PC-9 (cell line): ENCODE data around the gene SEC14L6. TPM values are rescaled to one million over a fixed set of nuclear protein-coding genes. Genes with fewer than 3 reads are reported as not detected.

ENCODE experiments used
- BruUV-seq: library from RNA; stranded (reverse); fragments of 400-500 nt; replicated peaks from 2 replicates; lab custom pipeline; 2021; lab: Mats Ljungman, UMichigan
- CTCF ChIA-PET: fragments of 300-600 bp; sonication (Branson Sonifier 250); formaldehyde crosslinking; loops from one replicate; lab custom pipeline; 2022; ENCODE audit warnings: antibody characterized with exemption; lab: Charles Lee
- POLR2A ChIA-PET: fragments of 300-600 bp; sonication (Branson Sonifier 250); formaldehyde crosslinking; loops from one replicate; lab custom pipeline; 2022; ENCODE audit warnings: antibody characterized with exemption; ENCODE audit not compliant: unreplicated experiment; lab: Charles Lee
- DNase-seq, 2 experiments: peaks; one replicate each; pipeline versions ENCODE4 v3.0.0 to v3.0.0-alpha.2; 2015 to 2022; ENCODE audit warnings: mixed read lengths in 1 of 2
- H2AFZ ChIP-seq: fragments of 200-600 bp; sonication (generic); 2 replicates; pipeline ENCODE4 v1.8.1; 2017; ENCODE audit warnings: antibody characterized with exemption
- H3F3A ChIP-seq: fragments of 200-600 bp; sonication (generic); 2 replicates; pipeline ENCODE4 v1.8.1; 2017; ENCODE audit warnings: antibody characterized with exemption, mild to moderate bottlenecking, low read depth; ENCODE audit not compliant: insufficient read depth
- H3K27ac ChIP-seq: fragments of 200-600 bp; sonication (generic); 2 replicates; pipeline ENCODE4 v1.6.1; 2016; ENCODE audit warnings: mixed run types
- H3K27me3 ChIP-seq: fragments of 200-600 bp; sonication (generic); 2 replicates; pipeline ENCODE4 v1.6.1; 2016; ENCODE audit warnings: low read depth, mixed run types; ENCODE audit not compliant: insufficient read depth
- H3K36me3 ChIP-seq: fragments of 200-600 bp; sonication (generic); 2 replicates; pipeline ENCODE4 v1.6.1; 2016; ENCODE audit warnings: low read depth, mixed run types
- H3K4me1 ChIP-seq: fragments of 200-600 bp; sonication (generic); replicated peaks from 2 replicates; pipeline ENCODE4 v1.6.1; 2016; ENCODE audit warnings: mixed run types; ENCODE audit not compliant: insufficient read depth
- H3K4me2 ChIP-seq: fragments of 200-600 bp; sonication (generic); 2 replicates; pipeline ENCODE4 v1.6.1; 2017; ENCODE audit warnings: mixed run types
- H3K4me3 ChIP-seq: fragments of 200-600 bp; sonication (generic); 2 replicates; pipeline ENCODE4 v1.6.1; 2016; ENCODE audit warnings: mixed run types
- H3K79me2 ChIP-seq: fragments of 200-600 bp; sonication (generic); 2 replicates; pipeline ENCODE4 v1.6.1; 2017; ENCODE audit warnings: low read depth, mixed run types
- H3K9me2 ChIP-seq: fragments of 200-600 bp; sonication (generic); 2 replicates; pipeline ENCODE4 v1.8.1; 2017; ENCODE audit warnings: mild to moderate bottlenecking; ENCODE audit not compliant: insufficient read depth
- H3K9me3 ChIP-seq: fragments of 200-600 bp; sonication (generic); 2 replicates; pipeline ENCODE4 v1.8.1; 2016; ENCODE audit warnings: low read depth; ENCODE audit not compliant: insufficient read depth
- H4K20me1 ChIP-seq: fragments of 200-600 bp; sonication (generic); 2 replicates; pipeline ENCODE4 v1.8.1; 2017; ENCODE audit not compliant: insufficient read depth
- CTCF ChIP-seq: fragments of 200-600 bp; sonication (generic); conservative IDR thresholded peaks from 2 replicates; pipeline ENCODE4 v1.6.1; 2017; ENCODE audit warnings: mixed run types, antibody characterized with exemption, mild to moderate bottlenecking, moderate library complexity
- EZH2 ChIP-seq: fragments of 200-600 bp; sonication (generic); IDR thresholded peaks from 2 replicates; pipeline ENCODE4 v1.8.0; 2017; ENCODE audit warnings: antibody characterized with exemption, low read depth
- intact Hi-C: fragments of 100-400 bp; cut with micrococcal nuclease; formaldehyde crosslinking; loops from one replicate; pipeline ENCODE4 v1.10.0; 2022; ENCODE audit not compliant: unreplicated experiment
- total RNA-seq: library from RNA; stranded (reverse); gene quantifications from 2 replicates; pipeline ENCODE4 v1.2.3, GENCODE V29; 2021

Gene SEC14L6
- total RNA-seq, 1 experiment from 2014 or later, result 0.31 TPM

- Histone ChIP-seq H3K79me2 (no peaks in the 10 kb centered on the region), H3F3A (no peaks in the 10 kb centered on the region; the same call in 1 of the 2 replicates), H3K27ac (no peak overlapping the region), H3K9me2 (no peaks in the 10 kb centered on the region), H4K20me1 (no peaks in the 10 kb centered on the region), H3K36me3 (no peaks in the 10 kb centered on the region), H3K4me3 (no peak overlapping the region), H3K4me1 (no peaks in the 10 kb centered on the region), H2AFZ (no peak overlapping the region), H3K9me3 (no peaks in the 10 kb centered on the region), H3K27me3 (no peaks in the 10 kb centered on the region), H3K4me2 (no peak overlapping the region)
- ChIA-PET POLR2A (no interaction called here), CTCF (no interaction called here)
- no peak for DNase-seq
- no peak for TF ChIP-seq EZH2
- TF ChIP-seq CTCF, result no peak
- no TSS peak for BruUV-seq
- intact Hi-C loops, result no loop called here
These were observed 11.4 kb downstream of the SEC14L6 start for GRCh38 chr22:30535182-30535581.

- Histone ChIP-seq H3K4me1 (no peaks in the 10 kb centered on the region), H3K4me3 (no peak overlapping the region), H3K79me2 (no peaks in the 10 kb centered on the region), H3K27ac (no peak overlapping the region), H2AFZ (no peak overlapping the region), H3K9me2 (no peaks in the 10 kb centered on the region), H3K4me2 (no peak overlapping the region), H4K20me1 (no peaks in the 10 kb centered on the region), H3K9me3 (no peaks in the 10 kb centered on the region), H3K36me3 (no peaks in the 10 kb centered on the region), H3K27me3 (no peaks in the 10 kb centered on the region), H3F3A (no peaks in the 10 kb centered on the region)
- intact Hi-C loops, result no loop called here
- ChIA-PET POLR2A (no interaction called here), CTCF (interaction anchor here (0.6 kb wide), 1 partner anchor 102 kb away, joined by 3 read pairs; no protein-coding TSS in a partner anchor)
- BruUV-seq, result no TSS peak
- no peak for DNase-seq
- no peak for TF ChIP-seq EZH2
- no peak for TF ChIP-seq CTCF
These were observed 14.6 kb downstream of the SEC14L6 start for GRCh38 chr22:30531651-30532608.

DNA sequence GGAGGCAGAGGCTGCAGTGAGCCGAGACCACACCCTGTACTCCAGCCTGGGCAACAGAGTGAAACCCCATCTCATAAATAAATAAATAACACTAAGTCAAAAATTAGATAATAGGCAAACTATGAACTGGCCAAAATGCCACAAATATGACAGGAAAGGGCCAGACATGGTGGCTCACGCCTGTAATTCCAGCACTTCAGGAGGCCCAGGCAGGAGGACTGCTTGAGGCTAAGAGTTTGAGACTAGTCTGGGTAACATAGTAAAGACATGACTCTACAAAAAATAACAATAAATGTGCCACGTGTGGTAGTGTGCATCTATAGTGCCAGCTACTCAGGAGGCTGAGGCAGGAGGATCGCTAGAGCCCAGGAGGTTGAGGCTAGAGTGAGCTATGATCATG lies 19.9 kb downstream of the SEC14L6 start:
- Histone ChIP-seq H2AFZ (no peak overlapping the region), H3K79me2 (no peaks in the 10 kb centered on the region), H4K20me1 (no peaks in the 10 kb centered on the region), H3K9me2 (no peaks in the 10 kb centered on the region), H3K9me3 (no peaks in the 10 kb centered on the region), H3K4me2 (no peak overlapping the region), H3K36me3 (no peaks in the 10 kb centered on the region), H3K4me1 (no peaks in the 10 kb centered on the region), H3K27me3 (peaks cover 19% of the 10 kb centered on the region), H3K4me3 (no peak overlapping the region), H3F3A (no peaks in the 10 kb centered on the region), H3K27ac (no peak overlapping the region)
- POLR2A ChIA-PET, result no interaction called here
- CTCF ChIA-PET, result interaction anchor here (0.6 kb wide), 1 partner anchor 27 kb away, joined by 3 read pairs; no protein-coding TSS in a partner anchor
- BruUV-seq, result no TSS peak
- intact Hi-C loops, result no loop called here
- TF ChIP-seq CTCF, result no peak
- TF ChIP-seq EZH2, result no peak
- DNase-seq, result no peak
